Measurements from ENCODE around the gene HTATIP2. TPM values are rescaled to one million over a fixed set of nuclear protein-coding genes. Genes with fewer than 3 reads are reported as not detected.

HTATIP2 gene
- total and polyA plus RNA-seq, 2 donors (not counting 3 experiments of a cell fraction or from before 2014, with no cell fraction given) = 37.2 to 57.6 TPM

- dilution Hi-C loops (cut with MboI; ENCODE audit: extremely low pct_ligation_motif_present, low sequenced_read_pairs) = no loop called here
- H3K4me2 ChIP-seq (ENCODE audit: insufficient read depth, low read length) = no peak overlapping the region
- no peak overlapping the region for H3K27ac ChIP-seq (ENCODE audit: insufficient read depth, low read depth, low read length)
- no peaks in the 10 kb centered on the region for H4K20me1 ChIP-seq (replicated peaks; ENCODE audit: control insufficient read depth, extremely low read depth, insufficient read depth, low read length)
- intact Hi-C loops (cut with micrococcal nuclease) = no loop called here
- H3K9me1 ChIP-seq (replicated peaks; ENCODE audit: control insufficient read depth, extremely low read depth, insufficient read depth, low read length) = no peaks in the 10 kb centered on the region
- ChIA-PET CTCF (interaction anchor here (1.5 kb wide), 1 partner anchor 25 kb away, joined by 3 read pairs; no protein-coding TSS in a partner anchor), POLR2A (no interaction called here)
- H3K27me3 ChIP-seq (ENCODE audit: control insufficient read depth in 2 of 2, insufficient read depth in 2 of 2, low read length in 2 of 2) = no peaks in the 10 kb centered on the region
- no peaks in the 10 kb centered on the region for H3K79me2 ChIP-seq (ENCODE audit: control insufficient read depth, insufficient read depth, low read length)
- no TSS peak for BruUV-seq (replicated peaks)
- H3K36me3 ChIP-seq (ENCODE audit: control insufficient read depth in 2 of 2, extremely low read depth in 1 of 2, insufficient read depth in 2 of 2, low read length in 2 of 2) = no peaks in the 10 kb centered on the region
- TF ChIP-seq POLR2A (IDR thresholded peaks at IDR 0.05; ENCODE audit: low read depth, low read length) (no peak), EZH2 (IDR thresholded peaks at IDR 0.05; ENCODE audit: borderline replicate concordance, low read depth, low read length, severe bottlenecking) (no peak), GATA2 (IDR thresholded peaks at IDR 0.05; ENCODE audit: insufficient read depth, insufficient read length, low read depth, low read length) (no peak), MAX (IDR thresholded peaks at IDR 0.05; ENCODE audit: insufficient read depth, insufficient read length) (no peak), POLR2AphosphoS5 (IDR thresholded peaks at IDR 0.05; ENCODE audit: insufficient read depth, low read depth, low read length) (no peak), FOS (IDR thresholded peaks at IDR 0.05; ENCODE audit: borderline replicate concordance, insufficient read depth, low read length) (no peak), JUN (IDR thresholded peaks at IDR 0.05; ENCODE audit: borderline replicate concordance, insufficient read depth, insufficient read length, low read depth) (no peak)
- no peak overlapping the region for H3K4me3 ChIP-seq (replicated peaks in 1 of 3; ENCODE audit: insufficient read depth in 1 of 3, low read depth in 1 of 3, low read length in 3 of 3)
- no peak overlapping the region for H2AFZ ChIP-seq (ENCODE audit: low read depth, low read length)
- H3K9me3 ChIP-seq (replicated peaks; ENCODE audit: control insufficient read depth, insufficient read depth, low read length) = no peaks in the 10 kb centered on the region
- DNase-seq (ENCODE audit: low read depth, low spot score) (no peak), FAIRE-seq (no peak)
- no peak overlapping the region for H3K9ac ChIP-seq (replicated peaks; ENCODE audit: extremely low read depth, insufficient read depth, low read length)
- no peaks in the 10 kb centered on the region for H3K4me1 ChIP-seq (ENCODE audit: control insufficient read depth, extremely low read depth, insufficient read depth, low read length)
Measured at GRCh38 chr11:20421946-20422345, 58.4 kb downstream of the HTATIP2 start.

- H3K36me3 ChIP-seq (ENCODE audit: control insufficient read depth in 2 of 2, extremely low read depth in 1 of 2, insufficient read depth in 2 of 2, low read length in 2 of 2) = no peaks in the 10 kb centered on the region
- no peaks in the 10 kb centered on the region for H3K4me1 ChIP-seq (ENCODE audit: control insufficient read depth, extremely low read depth, insufficient read depth, low read length)
- no peak for TF ChIP-seq EZH2 (IDR thresholded peaks at IDR 0.05; ENCODE audit: borderline replicate concordance, low read depth, low read length, severe bottlenecking)
- no peak for TF ChIP-seq JUN (IDR thresholded peaks at IDR 0.05; ENCODE audit: borderline replicate concordance, insufficient read depth, insufficient read length, low read depth)
- no peak for TF ChIP-seq POLR2AphosphoS5 (IDR thresholded peaks at IDR 0.05; ENCODE audit: insufficient read depth, low read depth, low read length)
- no peak for TF ChIP-seq MAX (IDR thresholded peaks at IDR 0.05; ENCODE audit: insufficient read depth, insufficient read length)
- TF ChIP-seq POLR2A (IDR thresholded peaks at IDR 0.05; ENCODE audit: low read depth, low read length) = no peak
- no peak for TF ChIP-seq GATA2 (IDR thresholded peaks at IDR 0.05; ENCODE audit: insufficient read depth, insufficient read length, low read depth, low read length)
- TF ChIP-seq FOS (IDR thresholded peaks at IDR 0.05; ENCODE audit: borderline replicate concordance, insufficient read depth, low read length) = no peak
- TF ChIP-seq MYC (IDR thresholded peaks at IDR 0.05; ENCODE audit: low read depth, low read length) = no peak
- TF ChIP-seq CTCF (IDR thresholded peaks at IDR 0.05; ENCODE audit: extremely low read depth in 1 of 2, insufficient read depth in 1 of 2, low read depth in 1 of 2, low read length in 2 of 2) = no peak
- H3K9ac ChIP-seq (replicated peaks; ENCODE audit: extremely low read depth, insufficient read depth, low read length) = no peak overlapping the region
- no TSS peak for BruUV-seq (replicated peaks)
- CTCF ChIA-PET = interaction anchor here (2.6 kb wide), 1 partner anchor 10 kb away, joined by 8 read pairs; no protein-coding TSS in a partner anchor
- no peak overlapping the region for H3K4me2 ChIP-seq (ENCODE audit: insufficient read depth, low read length)
- dilution Hi-C loops (cut with MboI; ENCODE audit: extremely low pct_ligation_motif_present, low sequenced_read_pairs) (no loop called here), intact Hi-C loops (cut with micrococcal nuclease) (no loop called here)
- no peaks in the 10 kb centered on the region for H3K79me2 ChIP-seq (ENCODE audit: control insufficient read depth, insufficient read depth, low read length)
- no peaks in the 10 kb centered on the region for H3K27me3 ChIP-seq (ENCODE audit: control insufficient read depth in 2 of 2, insufficient read depth in 2 of 2, low read length in 2 of 2)
- no peaks in the 10 kb centered on the region for H4K20me1 ChIP-seq (replicated peaks; ENCODE audit: control insufficient read depth, extremely low read depth, insufficient read depth, low read length)
- no peak for FAIRE-seq
- H3K27ac ChIP-seq (ENCODE audit: insufficient read depth, low read depth, low read length) = no peak overlapping the region
- no peak overlapping the region for H3K4me3 ChIP-seq (replicated peaks in 1 of 3; ENCODE audit: insufficient read depth in 1 of 3, low read depth in 1 of 3, low read length in 3 of 3)
- POLR2A ChIA-PET = no interaction called here
- no peak for DNase-seq (ENCODE audit: low read depth, low spot score)
- H2AFZ ChIP-seq (ENCODE audit: low read depth, low read length) = no peak overlapping the region
- H3K9me1 ChIP-seq (replicated peaks; ENCODE audit: control insufficient read depth, extremely low read depth, insufficient read depth, low read length) = no peaks in the 10 kb centered on the region
- no peaks in the 10 kb centered on the region for H3K9me3 ChIP-seq (replicated peaks; ENCODE audit: control insufficient read depth, insufficient read depth, low read length)
Measured at GRCh38 chr11:20429216-20429615, 65.7 kb downstream of the HTATIP2 start.

Measured in endothelial cell of umbilical vein (primary cell).